KG1 (cell line): ENCODE measurements around the gene TET2.

Experiments
- DNase-seq: peaks from one replicate; lab custom pipeline; 2025; lab: John Stamatoyannopoulos, UW

TET2 gene

DNA sequence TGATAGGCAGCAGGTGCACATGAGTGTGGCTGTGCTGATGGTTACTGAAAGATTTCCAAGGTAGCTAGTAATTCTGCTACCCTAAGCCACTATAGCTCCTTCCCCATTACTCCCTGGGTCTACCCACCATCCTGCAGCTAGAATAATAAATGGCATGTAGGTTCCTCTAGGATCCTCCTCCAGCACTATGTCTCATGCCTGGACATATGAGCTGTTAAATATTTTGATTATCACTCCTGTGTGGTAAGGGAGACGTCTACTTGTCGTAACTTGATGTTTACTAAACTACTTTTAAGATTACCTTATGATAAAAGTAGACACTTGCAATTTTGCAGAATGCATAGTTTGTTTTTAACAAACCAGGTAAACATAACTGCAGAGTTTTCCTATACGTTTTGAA lies 35.5 kb downstream of the TET2 start:
- DNase-seq: no peak

DNA sequence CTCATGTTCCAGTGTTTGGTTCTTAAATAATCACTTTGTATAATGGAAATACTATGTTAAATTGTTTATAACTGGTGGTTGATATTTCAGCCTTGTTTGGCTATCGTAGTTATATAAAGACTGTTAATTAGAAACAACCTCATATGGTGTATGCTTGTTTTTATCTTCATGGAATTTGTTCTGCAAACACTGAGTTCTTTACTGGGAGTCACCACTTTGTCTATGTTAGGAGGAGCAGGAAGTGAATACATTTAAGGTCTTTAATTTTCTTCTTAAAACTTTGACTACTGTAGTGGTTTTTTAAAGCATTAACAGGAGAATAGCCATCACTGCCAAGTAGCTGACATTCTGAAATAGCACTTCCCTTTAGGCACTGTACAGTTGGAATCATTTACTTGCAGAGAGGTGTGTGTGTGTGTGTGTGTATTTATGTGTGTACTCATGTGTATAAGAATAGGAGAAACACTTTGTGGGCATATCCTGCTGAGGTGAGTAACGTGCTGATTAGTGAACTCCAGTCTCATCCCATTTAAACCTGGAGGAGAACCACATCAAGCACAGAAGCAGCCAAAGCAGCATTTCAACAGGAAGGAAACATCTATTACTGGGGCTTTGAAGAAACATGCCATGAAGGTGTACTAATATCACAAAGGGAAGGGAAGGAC lies 37.8 kb downstream of the TET2 start:
- DNase-seq: no peak

DNA sequence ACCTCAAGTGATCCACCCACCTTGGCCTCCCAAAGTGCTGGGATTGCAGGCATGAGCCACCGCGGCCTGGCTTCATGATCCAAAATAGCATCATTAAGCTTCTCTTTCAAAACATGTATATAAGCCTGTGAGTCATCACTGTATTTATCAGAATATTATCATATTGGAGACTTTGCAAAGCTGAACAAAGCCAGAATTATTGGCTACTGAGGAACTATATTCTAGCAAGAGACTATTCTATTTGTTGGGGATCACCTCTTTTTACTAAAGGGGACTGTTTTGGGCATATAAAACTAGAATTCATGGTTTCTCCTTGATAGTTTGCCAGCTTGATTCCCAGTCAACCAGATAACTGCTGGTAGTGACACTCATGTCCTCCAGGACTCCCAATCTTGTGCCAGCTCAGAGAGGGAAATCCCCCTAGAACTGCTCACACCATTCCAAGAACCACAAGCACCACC lies 40.1 kb downstream of the TET2 start:
- no peak for DNase-seq

DNA sequence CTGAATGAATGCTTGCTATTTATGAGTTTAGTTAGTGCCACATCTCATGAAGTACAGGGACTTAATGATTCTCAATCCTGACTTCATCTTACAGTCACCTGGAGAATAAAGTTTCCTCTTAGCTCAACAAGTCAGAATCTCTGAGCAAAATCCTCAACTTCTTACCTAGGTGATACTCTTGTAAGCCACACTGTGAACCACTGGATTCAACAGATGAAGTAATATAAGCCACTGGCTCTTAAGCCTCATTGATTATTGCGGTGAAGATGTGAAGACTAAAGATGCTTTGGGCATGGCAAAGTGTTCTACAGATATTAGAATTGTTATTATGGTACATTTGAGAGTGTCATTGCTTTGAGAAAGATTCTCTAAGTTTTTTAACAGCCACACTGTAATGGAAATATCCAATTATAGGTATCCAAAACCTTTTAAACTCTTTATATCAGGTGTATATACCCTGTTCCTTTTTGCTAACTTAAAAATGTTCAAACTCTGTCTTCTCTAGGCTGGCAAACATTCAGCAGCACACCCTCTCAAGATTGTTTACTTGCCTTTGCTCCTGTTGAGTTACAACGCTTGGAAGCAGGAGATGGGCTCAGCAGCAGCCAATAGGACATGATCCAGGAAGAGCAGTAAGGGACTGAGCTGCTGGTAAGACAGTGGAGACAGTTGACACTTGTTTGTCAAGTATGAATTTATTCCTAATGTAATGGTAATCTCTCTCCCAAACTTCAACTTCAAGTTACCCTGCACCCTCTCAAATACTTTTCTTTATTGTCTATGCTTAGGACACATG lies 43.4 kb downstream of the TET2 start:
- no peak for DNase-seq

DNA sequence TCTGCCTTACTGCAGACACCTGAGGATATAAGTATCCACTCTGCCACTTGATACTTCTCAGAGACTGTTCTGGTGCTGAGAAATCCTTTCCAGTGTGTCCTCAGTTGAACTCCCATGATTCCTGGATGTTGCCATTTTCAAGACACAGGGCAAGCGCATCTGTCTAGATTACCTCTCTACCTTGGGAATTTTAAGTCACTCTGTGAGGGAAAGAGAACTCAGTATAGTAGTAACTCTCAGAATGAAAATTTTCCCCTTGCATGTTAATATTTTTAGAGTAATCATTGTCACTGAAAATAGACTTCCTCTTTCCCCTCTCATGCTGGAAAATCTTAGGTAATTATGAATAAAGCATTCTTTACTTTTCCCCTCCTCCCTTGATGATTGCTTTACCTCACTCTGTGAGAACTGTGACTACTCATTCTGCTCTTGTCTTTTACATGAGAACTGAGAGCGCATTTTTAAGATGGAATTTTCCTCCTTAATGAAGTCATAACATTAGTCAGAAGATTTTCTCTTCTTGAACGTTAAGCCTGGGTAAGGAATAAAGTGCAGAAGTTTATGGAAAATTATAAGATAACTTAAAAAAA lies 45.0 kb downstream of the TET2 start:
- no peak for DNase-seq

DNA sequence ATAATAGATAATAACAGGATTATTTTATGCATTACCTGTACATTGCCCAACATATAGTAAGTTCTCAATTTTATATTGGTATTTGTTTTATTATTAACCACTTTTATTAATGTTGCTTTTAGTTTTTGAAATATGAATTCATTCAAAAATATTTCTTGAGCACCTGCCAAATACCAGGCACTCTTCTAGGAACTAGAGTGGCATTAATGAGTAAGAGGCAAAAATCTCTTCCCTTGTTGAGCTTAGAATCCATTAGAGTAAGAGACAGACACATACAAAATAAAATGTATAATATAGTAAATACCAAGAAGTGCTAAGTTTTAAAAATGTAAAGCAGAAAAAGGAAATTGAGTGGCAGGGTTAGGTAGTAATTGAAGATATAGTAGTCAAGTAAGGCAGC lies 45.8 kb downstream of the TET2 start:
- no peak for DNase-seq

DNA sequence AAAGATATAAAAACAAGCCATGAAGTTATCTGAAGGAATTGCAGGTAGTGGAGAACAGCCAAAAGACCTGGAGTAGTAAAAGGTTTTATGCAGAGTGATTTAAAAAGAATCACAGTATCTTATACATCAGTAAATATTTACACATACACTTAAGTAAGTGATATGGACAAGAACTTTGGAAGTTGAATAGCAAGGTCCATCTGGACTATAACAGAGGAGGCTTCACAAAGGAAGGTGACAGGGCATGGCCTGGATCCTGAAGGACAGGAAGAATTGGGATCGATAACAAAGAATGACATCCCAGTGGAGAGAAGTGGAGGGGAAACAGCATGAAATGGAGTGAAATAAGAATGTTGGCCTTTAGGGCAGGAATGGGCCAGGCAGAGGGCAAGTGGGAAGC lies 46.2 kb downstream of the TET2 start:
- no peak for DNase-seq

DNA sequence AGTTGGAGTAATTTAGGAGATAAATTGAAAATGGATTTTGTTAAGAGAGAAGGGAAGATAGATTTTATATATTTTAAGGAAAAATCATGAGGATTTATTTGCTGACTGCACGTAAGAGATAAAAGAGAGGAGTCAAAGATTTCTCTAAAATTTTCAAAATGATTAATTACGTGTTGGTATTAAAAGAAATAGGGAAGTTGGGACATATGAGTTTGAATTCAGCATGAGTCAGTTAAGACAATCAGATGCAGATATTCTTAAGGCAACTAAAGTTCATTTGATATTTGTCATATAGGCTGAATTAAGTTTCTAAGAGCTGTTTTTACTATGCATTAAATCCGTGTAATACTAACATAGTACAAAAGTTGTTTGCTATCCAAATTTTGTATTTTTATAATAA lies 46.9 kb downstream of the TET2 start:
- no peak for DNase-seq

DNA sequence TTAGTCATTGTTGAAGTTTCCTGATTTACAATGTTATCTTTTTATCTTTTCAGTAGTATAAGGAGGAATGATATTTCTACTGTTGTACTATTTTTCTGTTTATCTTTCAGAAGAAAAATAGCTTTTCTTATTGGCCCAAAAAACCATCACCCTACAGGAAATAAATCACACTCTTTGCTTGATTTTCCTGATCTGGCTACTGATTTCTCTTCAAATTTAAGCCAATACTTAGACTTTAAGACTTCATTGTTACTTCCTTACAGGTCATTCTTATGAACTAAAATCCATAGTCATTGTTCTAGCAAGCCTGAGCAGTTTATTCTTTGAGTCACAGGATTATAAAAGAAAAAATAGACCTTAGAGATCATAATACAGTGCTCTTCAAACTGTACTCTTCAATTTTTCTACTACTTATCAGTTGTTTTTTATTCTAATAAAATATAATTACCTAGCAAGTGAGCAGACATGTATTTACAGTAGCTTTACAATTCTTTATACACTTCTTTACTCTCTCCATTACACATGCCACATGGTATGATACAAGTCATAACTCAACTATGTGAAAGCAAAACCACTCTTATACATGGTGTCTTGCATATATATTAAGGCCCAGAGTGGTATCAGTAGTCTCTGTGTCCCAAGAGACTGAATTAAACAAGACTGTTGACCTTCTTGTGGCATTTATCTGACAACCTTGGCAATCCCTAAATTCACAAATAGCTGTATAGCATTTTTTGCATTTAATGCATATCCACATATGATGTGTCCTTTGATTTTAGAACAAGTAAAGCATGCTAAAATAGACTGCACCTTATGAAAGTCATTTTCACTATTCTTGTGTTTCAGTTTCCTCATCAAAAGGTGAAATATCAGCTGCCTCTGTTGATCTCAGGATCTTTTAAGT lies 47.9 kb downstream of the TET2 start:
- no peak for DNase-seq

DNA sequence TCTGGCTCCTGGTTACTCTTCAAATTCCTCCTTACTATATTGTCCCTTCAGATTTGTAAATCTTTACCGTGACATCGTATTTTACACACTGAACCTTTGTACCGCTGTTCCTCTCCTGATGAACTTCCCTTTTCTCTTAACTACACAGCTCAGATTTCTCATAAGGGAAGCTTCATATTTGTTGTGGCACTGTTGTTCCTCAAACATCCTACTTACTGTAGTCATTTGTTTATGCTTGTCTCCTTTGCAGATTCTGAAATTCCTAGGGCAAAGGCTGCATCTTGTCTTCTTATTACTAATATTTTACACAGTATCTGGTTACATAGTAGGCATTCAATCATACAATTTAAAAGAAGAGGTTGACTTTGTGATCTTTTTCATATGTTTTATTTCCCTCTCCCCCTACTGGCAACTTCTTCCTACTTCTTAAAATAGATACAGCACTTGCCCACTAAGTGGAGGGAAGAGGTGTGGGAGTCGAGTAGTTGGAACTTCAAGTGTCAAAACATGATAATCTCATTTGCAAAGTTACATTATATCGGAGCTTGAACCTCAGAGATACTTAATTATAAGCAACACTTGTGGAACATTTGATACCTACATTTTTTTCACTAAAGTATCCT lies 50.0 kb downstream of the TET2 start:
- peak; percentile 21 for DNase-seq

DNA sequence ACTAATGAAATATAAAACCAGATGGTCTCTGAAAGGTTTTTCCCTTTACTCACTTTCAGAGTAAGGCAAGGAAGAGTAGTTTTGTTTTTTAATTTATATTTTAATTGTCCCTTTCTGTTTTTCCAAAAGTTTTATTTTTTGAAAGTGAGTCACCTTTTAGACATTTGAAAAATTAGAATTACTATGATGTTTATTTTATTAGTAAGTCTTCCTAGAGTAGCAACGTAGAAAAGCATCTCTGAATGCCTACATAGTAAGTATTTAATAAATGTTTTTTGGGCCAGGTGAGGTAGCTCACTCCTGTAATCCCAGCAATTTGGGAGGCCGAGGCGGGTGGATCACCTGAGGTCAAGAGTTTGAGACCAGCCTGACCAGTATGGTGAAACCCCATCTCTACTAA lies 51.1 kb downstream of the TET2 start:
- no peak for DNase-seq

DNA sequence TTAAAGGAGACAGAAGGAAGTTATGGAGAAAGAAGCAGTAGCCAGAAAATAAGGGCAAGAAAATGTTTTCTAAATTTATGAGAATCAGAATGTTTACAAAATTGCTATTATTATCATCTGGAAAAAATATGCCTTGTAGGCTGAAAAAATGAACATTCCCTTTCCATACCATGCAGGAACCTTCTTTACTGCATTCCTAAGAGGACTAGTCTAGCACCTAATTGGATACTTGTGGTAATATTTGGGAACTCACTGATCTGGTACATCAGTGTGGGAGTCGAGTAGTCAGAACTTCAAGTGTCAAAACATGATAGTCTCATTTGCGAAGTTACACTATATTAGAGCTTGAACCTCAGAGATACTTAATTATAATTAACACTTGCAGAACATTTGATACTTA lies 51.9 kb downstream of the TET2 start:
- no peak for DNase-seq

DNA sequence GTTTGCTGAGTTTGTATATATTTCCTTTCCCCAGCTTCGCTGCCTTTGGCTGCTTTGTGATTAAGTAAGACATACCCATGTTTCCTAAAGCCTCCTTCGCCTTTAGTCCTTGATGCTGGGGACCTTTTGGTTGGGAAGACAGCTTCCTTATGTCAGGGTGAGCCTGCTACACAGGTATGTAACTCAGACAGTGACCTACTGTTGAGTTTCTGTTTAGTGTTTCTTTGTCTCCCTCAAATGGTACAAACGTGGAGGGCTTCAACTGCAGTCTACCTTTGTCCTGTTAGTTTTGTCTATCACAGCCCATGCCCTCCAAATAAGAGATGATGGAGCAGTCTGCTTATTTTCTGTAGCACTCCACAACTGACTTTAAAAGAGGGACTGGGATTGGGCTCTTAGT lies 59.5 kb downstream of the TET2 start:
- DNase-seq: no peak

DNA sequence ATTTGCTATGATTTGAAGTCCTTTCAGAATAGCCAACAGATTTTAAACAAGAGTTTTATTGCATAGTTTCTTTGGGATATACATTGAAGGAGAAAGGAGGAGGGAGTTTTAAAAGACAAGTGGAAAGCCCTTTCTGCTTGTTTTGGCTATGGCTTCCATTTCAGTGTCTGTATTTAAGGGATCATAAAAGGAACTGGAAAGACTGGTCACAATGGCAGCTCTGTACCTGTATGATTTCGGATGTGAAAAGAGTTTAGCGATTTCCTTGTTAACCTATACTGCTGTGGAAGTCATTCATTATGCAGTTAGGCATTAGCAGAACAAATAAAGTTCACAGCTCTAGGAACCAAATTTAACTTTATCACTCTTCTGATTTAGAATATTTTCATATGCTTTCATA lies 60.7 kb downstream of the TET2 start:
- DNase-seq: no peak

DNA sequence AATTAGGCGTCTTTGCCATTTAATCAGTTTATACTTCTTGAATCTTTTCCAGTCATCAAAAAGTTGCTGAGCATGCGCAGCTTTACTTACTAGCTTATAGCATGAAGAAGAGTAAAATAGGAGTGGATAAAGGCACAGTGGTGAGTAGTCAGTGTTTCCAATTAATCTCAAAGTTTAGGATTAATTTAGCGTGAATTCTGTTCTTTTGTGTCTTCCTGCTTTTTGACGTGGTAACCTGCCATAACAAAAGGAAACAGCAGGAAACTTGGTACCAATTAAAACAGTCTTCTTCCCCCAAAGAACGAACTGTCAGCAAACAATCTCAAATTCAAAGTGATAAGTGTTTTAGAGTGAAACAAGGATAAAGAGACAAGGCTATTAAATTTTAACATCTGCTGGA lies 61.9 kb downstream of the TET2 start:
- no peak for DNase-seq

DNA sequence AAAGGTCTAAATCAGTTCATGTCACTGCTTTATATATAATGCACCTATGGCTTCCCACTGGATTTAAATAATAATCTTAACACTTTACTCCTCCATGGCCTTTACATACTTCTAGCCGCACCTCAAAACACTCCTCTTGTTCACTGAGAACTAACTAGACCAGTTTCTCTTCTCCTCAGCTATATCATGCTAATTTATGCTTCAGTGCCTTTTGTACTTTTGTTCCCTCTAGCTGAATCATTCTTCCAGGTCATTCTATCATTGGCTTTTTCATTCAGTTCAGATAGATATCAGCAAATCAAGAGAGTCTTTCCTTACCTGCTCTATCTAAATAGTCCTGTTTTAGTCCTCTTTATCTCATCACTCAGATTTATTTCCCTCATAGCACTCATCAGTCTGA lies 64.2 kb downstream of the TET2 start:
- no peak for DNase-seq

DNA sequence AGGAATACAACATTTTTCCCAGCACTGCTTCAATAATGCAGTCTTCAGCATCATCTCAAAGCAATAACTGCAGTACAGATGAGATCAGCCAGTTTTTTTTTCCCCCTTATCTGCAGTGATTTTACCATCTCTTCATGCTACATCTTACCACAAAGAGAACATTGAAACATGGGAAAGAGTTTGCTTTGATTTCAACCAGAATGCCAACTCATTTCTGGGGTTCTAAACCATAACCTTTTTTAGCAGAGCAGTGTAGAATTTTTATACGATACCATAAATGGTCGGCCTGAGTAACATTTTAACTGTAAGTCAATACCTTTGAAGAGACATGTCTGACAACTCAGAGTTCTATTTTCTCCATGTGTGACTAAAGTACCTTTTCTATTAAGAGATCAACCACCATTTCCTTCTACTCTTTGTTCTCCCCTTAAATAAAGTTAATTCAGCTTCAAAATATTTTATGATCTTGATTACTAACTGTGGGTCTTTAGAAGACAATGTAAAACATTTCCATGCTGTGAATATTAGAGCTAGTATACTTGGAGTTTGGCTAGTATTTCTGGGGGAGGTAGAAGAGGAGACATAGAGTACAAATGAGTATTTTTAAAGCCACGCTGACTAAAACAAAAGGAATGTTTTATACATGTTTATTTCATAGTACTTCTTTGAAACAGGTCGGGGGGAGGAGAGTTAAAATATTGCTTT lies 69.1 kb downstream of the TET2 start:
- no peak for DNase-seq

DNA sequence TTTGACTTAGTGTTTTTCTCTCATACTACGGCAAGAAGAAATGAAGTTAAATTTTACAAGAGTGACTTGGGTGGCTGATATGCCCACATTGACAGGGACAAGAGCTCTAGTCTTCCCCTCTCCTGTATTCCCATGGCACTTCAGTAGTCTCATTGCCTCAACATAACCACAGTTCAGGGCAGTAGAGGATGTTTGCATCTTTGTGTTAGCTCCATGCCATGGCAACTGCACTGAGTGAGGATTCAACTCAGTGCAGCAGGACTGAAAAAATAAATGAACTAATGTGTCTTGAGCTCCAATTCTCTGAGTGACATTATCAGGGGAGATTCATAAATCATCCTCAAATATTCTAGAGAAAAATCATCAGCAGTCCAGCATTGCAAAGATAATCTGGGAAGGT lies 78.8 kb downstream of the TET2 start:
- no peak for DNase-seq

DNA sequence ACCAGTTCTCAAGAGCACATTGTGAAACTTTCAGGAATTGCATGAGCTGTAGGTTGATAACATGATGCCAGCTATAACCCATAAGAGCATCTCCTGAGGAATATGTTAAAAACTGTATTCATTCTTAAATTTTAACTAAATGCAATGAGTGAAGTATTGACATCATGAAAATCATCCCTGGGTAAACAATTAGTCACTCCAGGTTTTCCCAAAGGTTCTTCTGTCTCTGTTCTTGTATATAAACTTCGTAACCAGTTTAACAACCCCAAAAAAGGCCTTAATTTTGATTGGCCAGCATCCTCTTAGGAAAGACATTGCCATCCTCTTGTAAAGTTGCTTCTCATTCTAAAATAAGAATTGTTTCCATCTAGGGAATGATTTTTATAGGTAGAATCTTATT lies 80.4 kb downstream of the TET2 start:
- no peak for DNase-seq

DNA sequence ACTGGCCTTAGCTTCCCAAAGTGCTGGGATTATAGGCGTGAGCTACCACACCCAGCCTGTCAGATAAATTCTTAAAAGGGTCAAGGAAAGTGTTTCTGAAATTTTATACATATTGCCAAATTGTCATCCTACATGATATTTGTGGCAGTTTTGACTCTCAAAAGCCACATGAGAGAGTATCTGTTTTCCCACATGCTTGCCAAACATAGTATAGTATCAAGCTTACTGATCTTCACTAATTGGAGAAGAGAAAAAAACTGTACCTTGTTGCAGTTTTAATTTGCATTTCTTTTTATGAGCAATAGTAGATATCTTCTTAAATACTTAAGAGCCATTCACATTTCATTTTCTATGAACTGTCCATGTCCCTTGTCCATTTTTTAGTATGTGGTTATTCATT lies 83.6 kb downstream of the TET2 start:
- DNase-seq: no peak

DNA sequence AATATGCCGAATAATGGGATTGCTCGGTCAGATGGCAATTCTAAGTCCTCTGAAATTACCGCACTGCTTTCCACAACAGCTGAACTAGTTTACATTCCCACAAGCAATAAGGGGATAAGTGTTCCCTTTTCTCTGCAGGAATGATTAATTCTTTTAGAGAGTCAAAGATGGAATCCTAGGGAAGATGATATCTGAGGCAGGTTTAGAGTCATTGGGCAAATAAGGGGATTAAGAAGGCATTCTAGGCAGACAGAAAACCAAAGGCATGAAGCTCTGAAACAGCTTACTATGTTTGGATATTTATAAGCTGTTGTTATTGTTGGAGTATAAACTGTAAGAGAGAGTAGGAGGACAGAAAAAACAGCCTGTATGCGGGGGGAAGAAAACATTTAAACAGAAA lies 85.7 kb downstream of the TET2 start:
- DNase-seq: no peak
